Caki2 (cell line): ENCODE results near the gene PROSER3. TPM values are rescaled to one million over a fixed set of nuclear protein-coding genes. Genes with fewer than 3 reads are reported as not detected.

Experiments
- DNase-seq: peaks from one replicate; pipeline ENCODE4 v3.0.0-alpha.2; 2015; ENCODE audit warnings: low read depth
- in situ Hi-C: cut with HindIII; loops from 2 replicates; pipeline ENCODE4 v1.10.0; 2016; ENCODE audit warnings: low sequenced_read_pairs, low pct_unique_long_range_greater_than_20kb, mixed read lengths
- total RNA-seq: library from RNA; depleted of rRNA; stranded (reverse); fragments of >200 nt; shearing (Covaris generic); gene quantifications from 2 replicates; pipeline ENCODE4 v1.2.3, GENCODE V29; 2014; ENCODE audit warnings: low replicate concordance; rRNA removed

The PROSER3 gene
- total RNA-seq, result 8.0 and 9.8 TPM in 2 replicates

- peak; percentile 100 for DNase-seq
- in situ Hi-C loops, result no loop called here
These were observed at the start of gene PROSER3 for GRCh38 chr19:35757749-35758608. Gene PROSER3, plus strand, starts transcription at chr19:35758176. Its CDS starts 40 bp downstream, at chr19:35758216.

GRCh38 chr19:35708391-35708790 lies 49.6 kb upstream of the PROSER3 start:
- in situ Hi-C loops, result no loop called here
- no peak for DNase-seq

GRCh38 chr19:35710784-35711723 lies 46.9 kb upstream of the PROSER3 start:
- no peak for DNase-seq
- in situ Hi-C loops, result no loop called here

- in situ Hi-C loops, result no loop called here
- no peak for DNase-seq
These were observed 45.1 kb upstream of the PROSER3 start for GRCh38 chr19:35712567-35713505.

GRCh38 chr19:35713506-35713850 lies 44.5 kb upstream of the PROSER3 start:
- DNase-seq, result no peak
- in situ Hi-C loops, result no loop called here

- no peak for DNase-seq
- in situ Hi-C loops, result no loop called here
These were observed 44.0 kb upstream of the PROSER3 start for GRCh38 chr19:35713904-35714495.

- DNase-seq, result no peak
These were observed 43.2 kb upstream of the PROSER3 start for GRCh38 chr19:35714601-35715354.

GRCh38 chr19:35715355-35715809 lies 42.6 kb upstream of the PROSER3 start:
- no peak for DNase-seq
- in situ Hi-C loops, result no loop called here

More at GRCh38 chr19:35714601-35715354, 43.2 kb upstream of the PROSER3 start:
- in situ Hi-C loops, result no loop called here

GRCh38 chr19:35715981-35716800 lies 41.8 kb upstream of the PROSER3 start:
- no peak for DNase-seq
- in situ Hi-C loops, result no loop called here

- in situ Hi-C loops, result no loop called here
These were observed 40.9 kb upstream of the PROSER3 start for GRCh38 chr19:35716801-35717664.

GRCh38 chr19:35717665-35718344 lies 40.2 kb upstream of the PROSER3 start, which contains the start of gene KMT2B:
Gene KMT2B, plus strand, starts transcription at chr19:35718003. Its CDS starts 16 bp downstream, at chr19:35718019.
- in situ Hi-C loops, result no loop called here
- DNase-seq, result peak; percentile 99

More at GRCh38 chr19:35716801-35717664, 40.9 kb upstream of the PROSER3 start:
- DNase-seq, result peak; percentile 94

GRCh38 chr19:35718345-35719041 lies 39.5 kb upstream of the PROSER3 start:
- peak; percentile 28 for DNase-seq
- in situ Hi-C loops, result no loop called here

GRCh38 chr19:35719402-35720162 lies 38.4 kb upstream of the PROSER3 start:
- DNase-seq, result no peak
- in situ Hi-C loops, result no loop called here
